Body of pancreas (tissue), 4 donors: ENCODE measurements around the gene ZNF787. TPM values are rescaled to one million over a fixed set of nuclear protein-coding genes. Genes with fewer than 3 reads are reported as not detected.

ENCODE experiments used
- ATAC-seq: fragments of 150-250 bp; one replicate; pipeline ENCODE4 v1.9.1; 2016
- DNase-seq, 4 donors: peaks; one replicate each; pipeline ENCODE4 v3.0.0-alpha.2; 2019
- H3K27ac ChIP-seq, 4 donors: fragments of 200-600 bp; sonication (generic); 1 replicate in 3 of 4; 2 replicates in 1 of 4; pipeline versions ENCODE4 v1.5.1 to v1.6.1; 2016 to 2019; ENCODE audit warnings: mild to moderate bottlenecking in 1 of 4, mixed read lengths in 1 of 4, moderate library complexity in 1 of 4
- H3K27me3 ChIP-seq, 2 donors: fragments of 200-600 bp; sonication (generic); one replicate each; pipeline ENCODE4 v1.6.0; 2016; ENCODE audit warnings: mild to moderate bottlenecking in 1 of 2
- H3K36me3 ChIP-seq, 2 donors: fragments of 200-600 bp; sonication (generic); replicated peaks in 1 of 2; 2 replicates each; pipeline ENCODE4 v1.5.1; 2016; ENCODE audit warnings: low read depth in 2 of 2; ENCODE audit not compliant: insufficient read depth in 1 of 2
- H3K4me1 ChIP-seq: fragments of 200-600 bp; sonication (generic); one replicate; pipeline ENCODE4 v1.6.0; 2016
- H3K4me3 ChIP-seq, 2 donors: fragments of 200-600 bp; sonication (generic); 1 replicate in 1 of 2; 2 replicates in 1 of 2; pipeline ENCODE4 v1.5.1; 2016 to 2019
- H3K9me3 ChIP-seq, 3 donors: fragments of 200-600 bp; sonication (generic); 1 replicate in 2 of 3; 2 replicates in 1 of 3; pipeline ENCODE4 v1.5.1; 2016
- POLR2A ChIP-seq, 3 donors: fragments of 450-650 bp; IDR thresholded peaks; one replicate each; pipeline ENCODE4 v1.6.1; 2016; ENCODE audit warnings: antibody characterized with exemption in 3 of 3, mild to moderate bottlenecking in 2 of 3
- WGBS, 2 donors: methylation state at CpG; one replicate each; pipeline ENCODE4 v1.1.5; 2017; 5-methylcytosine and 5-hydroxymethylcytosine counted together
- intact Hi-C: fragments of 100-400 bp; cut with DNase I; formaldehyde crosslinking; loops from one replicate; pipeline ENCODE4 v1.15.1; 2023
- total RNA-seq, 2 donors: library from RNA; depleted of rRNA; stranded (reverse); fragments of >200 nt; gene quantifications; one replicate each; pipeline ENCODE4 v1.1.0, GENCODE V29; 2016
- TF ChIP-seq, protein P1 (sequence below), 7 experiments: fragments of 450-650 bp in 4 of 7; fragments of 200-600 bp in 3 of 7; sonication (generic) in 3 of 7; IDR thresholded peaks; one replicate each; pipeline ENCODE4 v1.5.1; 2016 to 2019; ENCODE audit warnings: antibody characterized with exemption in 7 of 7

ZNF787 gene
- total RNA-seq, 2 donors from 2014 or later = 12.7 to 21.1 TPM

DNA sequence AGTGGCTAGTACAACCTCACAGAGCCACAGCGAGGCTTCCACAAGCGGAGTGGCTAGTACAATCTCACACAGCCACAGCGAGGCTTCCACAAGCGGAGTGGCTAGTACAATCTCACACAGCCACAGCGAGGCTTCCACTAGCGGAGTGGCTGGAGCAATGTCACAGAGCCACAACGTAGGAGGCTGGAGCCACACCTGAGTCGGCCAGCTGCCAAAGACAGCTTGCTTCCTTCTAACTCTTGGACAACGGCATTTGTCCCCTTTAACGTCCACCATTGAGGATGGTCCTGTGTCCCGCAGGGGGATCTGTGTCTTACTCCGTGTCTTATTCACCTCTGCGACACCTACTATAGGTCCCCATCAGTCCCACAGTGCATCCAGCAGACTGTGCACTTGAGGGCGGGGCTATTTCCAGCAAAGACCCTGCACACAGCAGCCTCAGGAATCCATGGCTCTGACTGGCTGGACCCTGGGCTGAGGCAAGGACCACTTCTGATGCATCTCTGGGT is 3.7 kb downstream of the ZNF787 start:
- TF ChIP-seq, protein P1, sequence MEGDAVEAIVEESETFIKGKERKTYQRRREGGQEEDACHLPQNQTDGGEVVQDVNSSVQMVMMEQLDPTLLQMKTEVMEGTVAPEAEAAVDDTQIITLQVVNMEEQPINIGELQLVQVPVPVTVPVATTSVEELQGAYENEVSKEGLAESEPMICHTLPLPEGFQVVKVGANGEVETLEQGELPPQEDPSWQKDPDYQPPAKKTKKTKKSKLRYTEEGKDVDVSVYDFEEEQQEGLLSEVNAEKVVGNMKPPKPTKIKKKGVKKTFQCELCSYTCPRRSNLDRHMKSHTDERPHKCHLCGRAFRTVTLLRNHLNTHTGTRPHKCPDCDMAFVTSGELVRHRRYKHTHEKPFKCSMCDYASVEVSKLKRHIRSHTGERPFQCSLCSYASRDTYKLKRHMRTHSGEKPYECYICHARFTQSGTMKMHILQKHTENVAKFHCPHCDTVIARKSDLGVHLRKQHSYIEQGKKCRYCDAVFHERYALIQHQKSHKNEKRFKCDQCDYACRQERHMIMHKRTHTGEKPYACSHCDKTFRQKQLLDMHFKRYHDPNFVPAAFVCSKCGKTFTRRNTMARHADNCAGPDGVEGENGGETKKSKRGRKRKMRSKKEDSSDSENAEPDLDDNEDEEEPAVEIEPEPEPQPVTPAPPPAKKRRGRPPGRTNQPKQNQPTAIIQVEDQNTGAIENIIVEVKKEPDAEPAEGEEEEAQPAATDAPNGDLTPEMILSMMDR (IDR thresholded peaks at IDR 0.05) = no peak
- TF ChIP-seq POLR2A (IDR thresholded peaks at IDR 0.05) = no peak
- 58 to 59% methylated on average over 5 to 14 of the region's 14 CpGs for WGBS, 2 donors
- no peak overlapping the region for H3K4me3 ChIP-seq
- intact Hi-C loops = no loop called here
- ATAC-seq (no peak), DNase-seq (peak in 3 of 4 donors; percentile 44 to 66 (median 56))
- peaks cover 74% of the 10 kb centered on the region for H3K4me1 ChIP-seq
- peak overlapping the region in 2 of 4 donors; percentile 96 to 98 for H3K27ac ChIP-seq
- no peaks in the 10 kb centered on the region for H3K9me3 ChIP-seq
- no peaks in the 10 kb centered on the region for H3K27me3 ChIP-seq
- H3K36me3 ChIP-seq = no peaks in the 10 kb centered on the region

- no peaks in the 10 kb centered on the region for H3K9me3 ChIP-seq
- DNase-seq (no peak), ATAC-seq (no peak)
- H3K4me3 ChIP-seq = no peak overlapping the region
- H3K27ac ChIP-seq = peak overlapping the region in 2 of 4 donors; percentile 96 to 98
- no peaks in the 10 kb centered on the region for H3K27me3 ChIP-seq
- no peaks in the 10 kb centered on the region for H3K36me3 ChIP-seq
- 74 to 81% methylated on average over 5 to 6 of the region's 6 CpGs for WGBS, 2 donors
- H3K4me1 ChIP-seq = peaks cover 76% of the 10 kb centered on the region
- no peak for TF ChIP-seq POLR2A (IDR thresholded peaks at IDR 0.05)
- TF ChIP-seq, protein P1 (IDR thresholded peaks at IDR 0.05) = no peak
- intact Hi-C loops = no loop called here
Measured at GRCh38 chr19:56116606-56117005, 4.5 kb downstream of the ZNF787 start.

DNA sequence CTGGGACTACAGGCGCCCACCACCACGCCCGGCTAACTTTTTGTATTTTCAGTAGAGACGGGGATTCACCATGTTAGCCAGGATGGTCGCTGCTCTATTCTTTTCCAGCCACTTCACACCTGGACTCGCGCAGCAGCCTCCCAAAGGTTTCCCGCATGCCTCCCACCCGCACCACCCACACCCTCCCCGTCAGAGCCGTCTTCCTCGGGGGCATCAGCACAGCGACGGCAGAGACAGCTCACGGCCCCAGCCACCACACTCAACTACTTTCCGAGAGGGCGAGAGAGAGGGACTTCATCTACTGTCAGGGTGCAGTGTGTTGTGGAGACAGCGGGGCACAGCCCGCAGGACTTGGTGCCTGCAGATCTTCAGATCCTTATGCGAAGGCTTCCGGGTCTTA is 5.6 kb downstream of the ZNF787 start:
- Histone ChIP-seq H3K27me3 (no peaks in the 10 kb centered on the region), H3K4me3 (no peak overlapping the region), H3K27ac (no peak overlapping the region), H3K36me3 (no peaks in the 10 kb centered on the region), H3K4me1 (peaks cover 87% of the 10 kb centered on the region), H3K9me3 (no peaks in the 10 kb centered on the region)
- DNase-seq (no peak), ATAC-seq (no peak)
- intact Hi-C loops = no loop called here
- TF ChIP-seq POLR2A (IDR thresholded peaks at IDR 0.05) = no peak
- 93 to 95% methylated on average over 12 to 21 of the region's 21 CpGs for WGBS, 2 donors

- Histone ChIP-seq H3K9me3 (no peaks in the 10 kb centered on the region), H3K27me3 (no peaks in the 10 kb centered on the region), H3K36me3 (no peaks in the 10 kb centered on the region), H3K27ac (peak overlapping the region in 2 of 4 donors; percentile 35 to 50), H3K4me3 (no peak overlapping the region), H3K4me1 (peaks cover 87% of the 10 kb centered on the region)
- no peak for DNase-seq
- intact Hi-C loops = no loop called here
- ATAC-seq = no peak
- no peak for TF ChIP-seq POLR2A (IDR thresholded peaks at IDR 0.05)
- TF ChIP-seq, protein P1 (IDR thresholded peaks at IDR 0.05) = no peak
- 81 to 88% methylated on average over 10 of the region's 10 CpGs for WGBS, 2 donors
Measured at GRCh38 chr19:56114778-56115110, 6.4 kb downstream of the ZNF787 start.

DNA sequence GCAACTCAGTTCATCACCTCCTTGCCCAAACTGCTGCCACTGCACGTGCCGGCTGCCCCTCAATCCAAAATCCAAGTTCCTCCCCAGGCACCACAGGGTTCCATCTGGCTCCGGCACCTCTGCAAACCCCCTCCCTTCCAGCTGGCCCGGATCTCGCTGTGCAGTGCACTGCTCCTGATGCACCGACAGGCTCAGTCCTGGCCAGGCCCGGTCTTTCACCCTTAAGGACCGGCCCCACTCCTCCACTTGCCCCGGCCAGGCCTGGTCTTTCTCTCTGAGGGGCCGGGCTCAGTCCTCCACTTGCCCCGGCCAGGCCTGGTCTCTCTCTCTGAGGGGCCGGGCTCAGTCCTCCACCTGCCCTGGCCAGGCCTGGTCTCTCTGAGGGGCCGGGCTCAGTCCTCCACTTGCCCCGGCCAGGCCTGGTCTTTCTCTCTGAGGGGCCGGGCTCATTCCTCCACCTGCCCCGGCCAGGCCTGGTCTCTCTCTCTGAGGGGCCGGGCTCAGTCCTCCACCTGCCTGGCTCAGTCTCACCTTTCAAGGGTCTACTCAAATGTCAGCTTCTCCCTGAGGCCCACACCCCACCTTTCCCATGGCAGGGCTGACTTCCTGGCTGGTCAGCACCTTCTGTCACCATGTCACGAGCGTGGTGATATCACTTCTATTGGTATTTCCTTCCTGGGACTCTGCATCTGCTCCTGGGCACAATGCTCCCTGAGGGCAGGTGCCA is 6.9 kb downstream of the ZNF787 start:
- Histone ChIP-seq H3K4me3 (no peak overlapping the region), H3K36me3 (no peaks in the 10 kb centered on the region), H3K27me3 (no peaks in the 10 kb centered on the region), H3K9me3 (no peaks in the 10 kb centered on the region), H3K27ac (peak overlapping the region in 3 of 4 donors; percentile 12 to 50 (median 35)), H3K4me1 (peaks cover 87% of the 10 kb centered on the region)
- ATAC-seq (no peak), DNase-seq (no peak)
- WGBS, 2 donors = 61 to 69% methylated on average over 9 to 17 of the region's 19 CpGs
- intact Hi-C loops = no loop called here
- TF ChIP-seq, protein P1 (IDR thresholded peaks at IDR 0.05) = no peak
- no peak for TF ChIP-seq POLR2A (IDR thresholded peaks at IDR 0.05)
